ENCODE data around the gene KRTAP9-4.
"Not testable (repeated sequence)": the region's sequence is repeated elsewhere in the genome, so short reads cannot be mapped to it uniquely, and the experiment has no call there.

Gene KRTAP9-4

DNA sequence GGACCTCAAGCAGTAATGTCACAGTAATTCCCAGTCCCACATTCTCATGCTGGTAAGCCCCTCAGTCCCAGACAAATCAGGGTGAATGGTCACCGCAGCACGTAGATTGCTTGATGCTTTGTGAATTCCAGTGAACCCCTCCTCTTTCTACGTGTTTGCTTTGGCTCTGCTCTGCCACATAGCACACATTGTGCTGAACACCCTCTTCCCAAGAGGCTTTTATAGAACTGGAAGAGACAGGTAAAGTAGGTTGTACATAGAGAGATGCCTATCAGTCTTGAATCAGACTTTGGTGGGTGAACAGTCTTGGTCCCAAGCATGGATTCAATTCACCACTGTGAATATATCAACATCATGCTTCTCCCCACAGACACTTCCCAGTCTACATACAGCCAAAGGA, 15.1 kb downstream of the KRTAP9-4 start:
- in situ Hi-C loops (cut with HindIII; ENCODE audit: low sequenced_read_pairs) = no loop called here

- in situ Hi-C loops (cut with HindIII; ENCODE audit: low sequenced_read_pairs) = no loop called here
Measured at GRCh38 chr17:41265078-41265477, 15.6 kb downstream of the KRTAP9-4 start, which contains the start of gene KRTAP9-6. KRTAP9-6 (plus strand) TSS chr17:41265378; CDS start chr17:41265378, 0 bp downstream.

DNA sequence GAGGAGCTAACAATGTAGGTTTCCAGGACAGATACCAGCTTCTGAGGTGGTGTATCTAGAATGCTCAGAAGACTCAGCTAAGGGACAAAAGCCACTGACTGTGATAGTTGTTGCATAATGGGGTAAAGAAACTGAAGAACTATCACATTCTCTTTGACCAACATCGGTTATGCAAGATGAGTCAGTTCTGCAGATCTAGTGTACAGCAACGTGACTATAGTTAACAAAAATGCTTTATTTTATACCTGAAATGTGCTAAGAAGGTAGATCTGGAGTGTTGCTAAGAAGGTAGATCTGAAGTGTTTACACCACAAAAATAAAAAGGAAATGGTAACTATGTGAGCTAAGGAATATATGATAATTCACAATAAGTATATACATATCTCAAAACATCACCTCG, 18.2 kb downstream of the KRTAP9-4 start:
- in situ Hi-C loops (cut with HindIII; ENCODE audit: low sequenced_read_pairs) = no loop called here

- in situ Hi-C loops (cut with HindIII; ENCODE audit: low sequenced_read_pairs) = not testable (repeated sequence)
Measured at GRCh38 chr17:41271323-41271722, 21.8 kb downstream of the KRTAP9-4 start.

DNA sequence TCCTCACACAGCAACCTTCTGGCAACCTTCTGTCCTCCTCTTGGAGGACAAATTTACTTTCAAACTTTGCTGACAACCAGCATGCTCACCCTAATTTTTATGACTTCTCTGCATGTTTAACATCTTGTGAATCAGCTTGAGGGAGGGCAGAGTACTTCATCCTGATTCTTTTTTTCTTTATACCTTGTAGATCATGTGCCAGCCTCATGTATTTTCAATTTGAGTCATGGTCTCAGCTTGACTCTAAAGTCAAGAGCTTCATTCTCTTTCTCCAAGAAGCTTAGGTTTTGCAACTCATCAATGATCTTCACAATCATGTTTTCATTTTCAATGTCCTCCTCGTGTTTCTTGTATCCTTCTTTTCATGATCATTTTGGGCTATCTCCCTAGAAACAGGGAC, 22.4 kb downstream of the KRTAP9-4 start:
- in situ Hi-C loops (cut with HindIII; ENCODE audit: low sequenced_read_pairs) = no loop called here

GRCh38 chr17:41275648-41276190, 26.2 kb downstream of the KRTAP9-4 start, which contains the start of gene KRTAP9-7:
KRTAP9-7 (plus strand) TSS chr17:41275698; CDS start chr17:41275698, 0 bp downstream.
- in situ Hi-C loops (cut with HindIII; ENCODE audit: low sequenced_read_pairs) = not testable (repeated sequence)

DNA sequence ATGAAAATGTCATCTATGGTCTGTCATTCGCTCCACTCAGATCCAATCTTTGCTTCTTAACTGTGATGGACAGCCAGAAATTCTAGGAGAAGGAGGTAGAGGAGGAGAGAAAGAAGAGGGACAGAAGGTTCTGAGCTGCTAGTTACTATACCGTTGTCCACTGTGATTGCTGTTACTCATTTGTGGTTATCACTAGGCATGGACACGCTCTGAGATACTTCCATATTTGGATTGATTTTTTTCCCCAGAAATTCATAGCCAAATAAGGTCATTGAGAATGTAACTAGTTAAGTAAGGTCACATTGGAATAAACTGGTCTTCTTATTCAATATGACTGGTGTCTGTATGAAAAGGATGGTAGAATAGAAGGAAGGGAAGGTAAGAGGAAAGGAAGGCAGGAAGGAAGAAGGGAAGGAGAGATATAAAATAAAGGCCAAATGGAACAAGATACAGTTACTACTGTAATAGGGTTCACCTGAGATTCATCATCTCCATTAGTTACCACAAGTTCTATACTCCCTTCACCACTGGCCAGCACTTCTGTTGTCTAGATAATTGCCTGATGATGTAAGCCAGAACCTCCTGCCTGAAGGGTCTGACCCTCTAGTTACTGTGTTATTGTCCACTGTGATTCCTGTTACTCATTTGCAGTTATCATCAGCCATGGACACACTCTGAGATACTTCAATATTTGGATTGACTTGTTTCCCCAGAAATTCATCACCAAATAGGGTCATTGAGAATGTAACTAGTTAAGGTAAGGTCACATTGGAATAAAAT, 28.9 kb downstream of the KRTAP9-4 start:
- in situ Hi-C loops (cut with HindIII; ENCODE audit: low sequenced_read_pairs) = no loop called here

- in situ Hi-C loops (cut with HindIII; ENCODE audit: low sequenced_read_pairs) = no loop called here
Measured at GRCh38 chr17:41284043-41284442, 34.6 kb downstream of the KRTAP9-4 start.

GRCh38 chr17:41284546-41284945, 35.1 kb downstream of the KRTAP9-4 start:
- in situ Hi-C loops (cut with HindIII; ENCODE audit: low sequenced_read_pairs) = no loop called here

- in situ Hi-C loops (cut with HindIII; ENCODE audit: low sequenced_read_pairs) = no loop called here
Measured at GRCh38 chr17:41287050-41287449, 37.6 kb downstream of the KRTAP9-4 start.

DNA sequence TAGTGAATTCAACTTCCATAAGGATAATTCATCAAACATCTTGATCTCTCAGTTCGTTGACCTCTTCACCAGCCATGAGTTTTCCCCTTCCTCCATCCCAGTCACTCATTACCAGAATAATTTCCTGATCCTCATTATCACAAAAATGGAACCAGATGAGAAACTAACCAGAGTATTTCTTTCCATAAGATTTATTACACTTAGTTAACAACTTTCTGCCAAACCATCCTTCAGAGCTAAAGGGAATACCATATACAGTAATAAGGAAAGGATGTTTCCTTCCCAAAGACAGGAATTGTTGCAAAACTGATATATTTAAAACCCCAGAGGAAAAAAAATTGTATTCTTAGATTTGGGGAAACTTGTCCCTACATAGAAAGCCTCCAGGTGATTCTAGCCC, 44.5 kb downstream of the KRTAP9-4 start:
- in situ Hi-C loops (cut with HindIII; ENCODE audit: low sequenced_read_pairs) = no loop called here

- in situ Hi-C loops (cut with HindIII; ENCODE audit: low sequenced_read_pairs) = no loop called here
Measured at GRCh38 chr17:41296846-41297245, 47.4 kb downstream of the KRTAP9-4 start.

DNA sequence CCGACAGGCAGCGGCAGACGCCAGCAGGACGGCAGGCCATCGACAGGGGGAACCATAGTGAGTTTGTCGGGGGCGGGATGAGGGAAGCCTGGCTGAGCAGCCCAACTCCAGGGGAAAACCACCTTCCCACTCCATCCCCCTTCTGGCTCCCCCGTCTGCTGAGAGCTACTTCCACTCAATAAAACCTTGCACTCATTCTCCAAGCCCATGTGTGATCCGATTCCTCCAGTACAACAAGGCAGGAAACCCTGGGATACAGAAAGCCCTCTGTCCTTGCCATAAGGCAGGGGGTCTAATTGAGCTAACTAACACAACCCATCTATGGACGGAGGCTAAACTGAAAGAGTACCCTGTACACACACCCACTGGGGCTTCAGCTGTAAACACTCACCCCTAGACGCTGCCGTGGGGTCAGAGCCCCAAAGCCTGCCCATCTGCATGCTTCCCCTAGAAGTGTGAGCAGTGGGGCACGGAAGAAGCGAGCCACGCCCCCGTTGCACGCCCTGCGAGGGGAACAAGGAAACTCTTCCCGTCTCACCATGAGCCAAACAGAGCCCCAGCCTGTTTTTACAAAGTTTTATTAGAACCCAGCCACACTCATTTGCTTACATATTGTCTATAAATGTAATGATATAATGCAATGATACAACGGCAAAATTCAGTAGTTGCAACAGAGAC, 49.1 kb downstream of the KRTAP9-4 start:
- in situ Hi-C loops (cut with HindIII; ENCODE audit: low sequenced_read_pairs) = no loop called here

All from DLD1 (cell line).